HG03108 (cell line): Measurements from ENCODE around the gene MAJIN.
"Not testable (repeated sequence)": the region's sequence is repeated elsewhere in the genome, so short reads cannot be mapped to it uniquely, and the experiment has no call there.

Experiments used
- ATAC-seq: cut with Tn5 transposase; IDR thresholded peaks from one replicate; pipeline ENCODE4 v1.9.1; 2021; ENCODE audit warnings: moderate library complexity; ENCODE audit not compliant: unreplicated experiment

Gene MAJIN, protein sequence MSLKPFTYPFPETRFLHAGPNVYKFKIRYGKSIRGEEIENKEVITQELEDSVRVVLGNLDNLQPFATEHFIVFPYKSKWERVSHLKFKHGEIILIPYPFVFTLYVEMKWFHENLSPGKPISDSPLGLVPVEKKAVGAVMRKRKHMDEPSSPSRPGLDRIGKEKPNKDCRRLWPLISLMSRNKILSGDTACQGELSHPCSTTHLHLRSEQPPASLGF

DNA sequence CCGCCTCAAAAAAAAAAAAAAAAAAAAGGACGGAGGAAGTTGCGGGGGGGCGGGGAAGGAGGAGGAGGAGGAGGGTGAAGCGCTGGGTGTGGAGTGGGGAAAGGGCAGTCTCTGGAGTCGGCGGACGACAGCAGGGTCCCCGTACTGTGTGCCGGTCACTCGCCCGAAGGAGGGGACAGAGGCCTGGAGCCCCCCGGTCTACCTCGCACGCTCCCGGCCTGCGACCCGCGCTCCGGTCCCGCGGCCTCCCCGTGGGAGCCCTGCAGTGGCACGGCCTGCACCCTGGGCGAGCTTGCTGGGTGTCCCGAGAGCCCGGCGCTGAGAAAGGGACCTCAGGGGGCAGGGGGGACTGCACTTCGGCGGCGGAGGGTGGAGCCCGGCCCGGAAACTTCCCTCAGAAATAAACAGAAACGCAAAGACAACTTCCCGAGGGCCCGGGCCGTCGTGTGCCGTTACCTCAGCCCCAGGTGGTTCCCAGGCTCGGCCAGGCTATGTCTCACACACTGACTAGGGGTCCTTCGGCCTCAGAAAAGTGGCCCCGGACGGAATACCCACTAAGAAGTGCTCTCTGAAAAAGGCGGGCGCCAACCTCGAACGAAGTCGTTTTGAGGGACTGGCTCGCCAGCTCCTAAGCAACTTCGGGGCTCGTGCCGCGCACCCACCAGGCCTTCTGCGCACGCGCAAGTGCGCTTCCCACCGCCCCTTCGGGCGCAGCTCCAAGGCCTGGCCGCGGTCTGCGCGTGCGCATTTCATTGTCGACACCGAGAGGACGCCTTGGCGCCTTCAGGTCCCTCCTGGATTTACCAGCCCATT, at the start of gene MAJIN:
TSS of gene MAJIN (minus strand) at position 688 of the 813 bp plus-strand sequence. CDS start 12,703 bp downstream, outside the sequence.
- no peak for ATAC-seq

DNA sequence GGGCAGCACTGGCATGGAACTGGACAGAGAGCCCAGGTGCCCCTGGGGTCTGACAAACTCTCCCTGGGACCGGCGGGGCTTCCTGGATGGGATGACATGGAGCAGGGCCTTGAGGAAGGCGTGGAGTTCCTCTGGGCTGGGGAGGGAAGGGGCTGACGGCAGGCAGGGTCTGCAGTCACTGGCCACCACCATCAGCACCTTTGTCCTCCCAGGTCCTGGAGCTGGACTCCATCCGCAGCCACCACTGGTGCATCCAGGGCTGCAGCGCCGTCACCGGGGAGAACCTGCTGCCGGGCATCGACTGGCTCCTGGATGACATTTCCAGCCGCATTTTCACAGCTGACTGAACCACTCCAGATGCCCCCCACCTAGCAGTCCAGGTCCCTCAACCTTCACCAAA, 49.6 kb upstream of the MAJIN start:
- no peak for ATAC-seq

DNA sequence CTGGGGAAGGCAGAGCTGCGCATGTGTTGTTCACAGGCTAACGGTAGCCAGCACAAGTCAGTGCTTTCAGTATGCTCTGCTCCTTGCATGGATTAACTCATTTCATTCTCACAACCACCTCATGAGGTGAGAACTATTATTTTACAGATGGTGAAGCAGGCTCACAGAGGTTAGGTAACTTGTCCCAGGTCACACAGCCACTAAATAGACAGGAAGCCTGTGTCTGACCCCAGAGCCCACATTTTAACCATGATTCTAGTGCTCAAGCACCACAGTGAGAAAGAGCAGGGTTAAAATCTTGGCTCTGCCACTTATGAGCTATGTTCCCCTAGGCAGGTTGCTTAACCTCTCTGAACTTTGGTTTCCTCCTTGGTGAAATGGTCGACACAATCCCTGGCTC, 49.1 kb upstream of the MAJIN start:
- ATAC-seq = no peak

DNA sequence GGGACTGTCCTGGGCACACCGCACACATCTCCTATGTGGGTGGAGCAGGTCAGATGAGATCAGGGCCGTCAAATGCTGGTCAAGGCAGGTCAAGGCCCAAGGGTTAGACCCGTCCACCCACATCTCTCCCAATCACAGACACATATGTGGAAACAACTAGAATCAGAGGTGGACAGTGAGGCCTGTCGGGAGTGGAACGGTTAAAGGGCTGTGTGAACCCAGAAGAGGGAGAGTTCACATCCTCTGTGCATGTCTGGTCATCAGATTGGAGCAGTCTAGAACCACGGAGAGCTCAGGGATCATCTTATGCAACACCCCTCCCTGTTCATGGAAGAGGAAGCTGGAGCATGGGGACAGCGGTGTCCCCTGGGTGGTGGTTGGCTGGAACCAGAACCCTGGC, 47.9 kb upstream of the MAJIN start:
- no peak for ATAC-seq

DNA sequence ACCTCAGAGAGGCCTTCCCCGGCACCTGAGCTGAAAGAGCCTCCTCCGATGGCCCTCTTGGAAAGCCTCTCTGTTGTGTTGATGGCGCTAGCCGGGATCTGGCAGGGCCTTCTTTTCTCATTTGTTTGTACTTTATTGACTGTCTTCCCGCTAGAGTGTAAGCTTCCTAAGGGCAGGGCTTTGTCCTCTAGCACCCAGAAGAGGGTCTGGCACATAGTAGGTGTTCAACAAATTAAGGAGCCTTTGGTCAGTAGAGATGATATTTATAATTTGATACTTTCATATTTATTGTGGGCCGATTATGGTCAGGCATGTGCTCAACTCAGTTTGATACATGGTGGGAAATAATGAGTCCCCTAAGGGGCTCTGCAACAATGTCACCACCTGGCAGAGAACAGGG, 46.0 kb upstream of the MAJIN start:
- ATAC-seq = no peak

DNA sequence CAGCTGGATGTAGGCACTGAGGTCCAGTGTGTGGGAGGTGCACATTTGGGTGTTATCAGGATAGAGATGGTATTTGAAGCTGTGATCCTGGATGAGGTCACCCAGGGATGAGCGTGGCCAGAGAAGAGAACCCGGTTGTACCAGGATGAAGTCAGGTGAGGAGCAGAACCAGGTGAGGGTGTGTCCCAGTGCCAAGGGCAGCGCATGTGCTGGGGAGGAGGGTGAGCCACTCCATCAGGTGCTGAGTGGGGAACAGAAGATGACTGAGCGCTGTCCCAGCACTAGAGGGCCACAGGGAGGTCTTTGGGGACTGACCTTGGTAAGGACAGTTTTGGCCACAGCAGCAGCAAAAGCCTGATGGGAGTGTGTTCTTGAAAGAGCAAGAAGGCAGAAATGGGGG, 44.8 kb upstream of the MAJIN start:
- no peak for ATAC-seq

DNA sequence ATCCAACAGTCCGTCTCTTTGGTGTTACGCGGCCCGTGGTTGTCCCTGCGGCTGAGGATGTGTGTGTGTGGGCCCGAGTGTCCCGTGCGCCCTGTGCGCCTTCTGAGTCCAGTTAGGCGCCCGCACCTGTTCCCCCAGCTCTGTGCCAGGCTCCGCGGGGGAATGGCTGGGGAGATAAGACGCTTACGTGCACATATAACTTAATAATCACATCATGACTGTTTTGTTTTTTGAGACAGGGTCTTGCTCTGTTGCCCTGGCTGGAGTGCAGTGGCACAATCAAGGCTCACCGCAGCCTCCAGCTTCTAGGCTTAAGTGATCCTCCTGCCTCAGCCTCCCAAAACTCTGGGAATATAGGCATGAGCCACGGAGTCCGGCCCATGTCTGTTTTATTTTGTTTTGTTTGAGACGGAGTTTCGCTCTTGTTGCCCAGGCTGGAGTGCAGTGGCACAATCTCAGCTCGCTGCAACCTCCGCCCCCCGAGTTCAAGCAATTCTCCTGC, 42.9 kb upstream of the MAJIN start:
- peak; percentile 1 for ATAC-seq

DNA sequence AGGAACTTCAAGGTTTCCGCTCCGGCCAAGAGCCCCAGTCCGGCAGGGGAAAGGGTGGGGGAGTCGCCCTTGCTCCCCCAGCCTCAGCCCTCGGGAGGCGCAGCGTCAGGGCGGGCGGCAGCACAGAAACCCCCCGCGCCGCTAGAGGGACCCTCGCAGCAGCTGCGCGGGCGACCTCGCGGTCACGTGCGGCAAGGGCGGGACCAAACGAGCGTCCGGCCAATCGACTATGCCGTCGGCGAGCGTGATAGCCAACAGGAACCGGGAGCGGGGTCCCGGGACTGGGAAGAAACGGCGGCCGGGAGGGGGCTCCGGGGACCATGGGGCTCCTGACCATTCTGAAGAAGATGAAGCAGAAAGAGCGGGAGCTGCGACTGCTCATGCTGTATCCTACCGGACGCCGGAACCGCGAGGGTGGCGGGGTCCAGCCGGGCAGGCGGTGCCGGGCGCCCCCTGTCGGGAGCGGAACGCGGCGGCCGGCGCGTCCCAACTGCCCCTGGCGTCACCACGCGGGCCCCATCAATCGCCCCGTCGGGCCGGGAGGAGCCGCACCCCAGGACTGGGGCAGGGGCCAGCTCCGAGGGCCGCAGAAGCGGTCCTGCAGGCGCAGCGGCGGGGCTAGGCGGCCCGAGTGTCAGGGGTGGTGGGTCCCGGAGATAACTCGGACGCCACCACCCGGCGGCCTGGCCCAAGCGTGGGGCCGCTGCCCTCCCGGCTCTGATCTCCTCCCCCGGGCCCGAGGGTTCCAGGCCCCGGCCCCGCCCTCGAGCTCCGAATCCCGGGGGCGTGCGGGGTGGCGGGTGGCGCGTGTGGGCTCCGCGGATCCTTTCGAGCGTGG, 42.2 kb upstream of the MAJIN start, which contains the start of gene ARL2:
TSS of gene ARL2 (plus strand) at position 273 of the 838 bp plus-strand sequence. CDS start at position 321, 48 bp downstream.
- ATAC-seq = peak; percentile 69

DNA sequence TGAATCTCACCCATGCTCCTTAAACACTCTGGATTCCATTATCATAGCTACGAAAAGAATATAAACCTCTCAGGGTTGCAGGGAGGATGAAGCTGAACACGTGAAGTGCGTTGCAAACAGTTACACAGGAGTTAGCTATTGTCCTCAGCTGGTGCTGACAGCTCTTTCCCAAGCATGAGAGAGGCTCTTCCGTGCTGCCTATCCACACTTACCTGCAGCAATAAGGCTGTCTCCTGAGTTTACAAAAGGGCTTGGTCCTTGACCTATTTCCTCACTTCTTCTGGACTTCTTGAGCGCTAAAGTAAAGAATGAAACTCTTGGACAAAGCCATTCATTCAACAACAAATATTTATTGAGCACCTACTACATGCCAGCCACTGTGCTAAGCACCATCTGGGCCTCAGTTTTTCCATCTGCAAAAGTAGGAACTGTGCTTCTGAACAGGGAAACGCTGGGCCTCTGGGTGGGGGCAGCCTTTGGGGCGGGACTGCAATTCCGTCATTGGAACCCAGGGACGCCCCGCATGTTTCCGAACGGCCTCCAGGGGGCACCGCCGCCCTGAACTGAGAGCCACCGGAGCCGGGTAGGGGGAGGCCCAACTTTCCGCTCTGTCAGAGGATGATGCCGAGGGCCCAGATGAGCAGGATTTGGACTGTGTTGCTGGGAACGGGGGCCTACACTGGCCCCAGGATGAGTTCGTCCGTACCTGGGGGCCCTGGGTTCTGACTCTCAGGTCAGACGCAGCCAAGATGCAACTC, 41.4 kb upstream of the MAJIN start:
- ATAC-seq = peak; percentile 56

DNA sequence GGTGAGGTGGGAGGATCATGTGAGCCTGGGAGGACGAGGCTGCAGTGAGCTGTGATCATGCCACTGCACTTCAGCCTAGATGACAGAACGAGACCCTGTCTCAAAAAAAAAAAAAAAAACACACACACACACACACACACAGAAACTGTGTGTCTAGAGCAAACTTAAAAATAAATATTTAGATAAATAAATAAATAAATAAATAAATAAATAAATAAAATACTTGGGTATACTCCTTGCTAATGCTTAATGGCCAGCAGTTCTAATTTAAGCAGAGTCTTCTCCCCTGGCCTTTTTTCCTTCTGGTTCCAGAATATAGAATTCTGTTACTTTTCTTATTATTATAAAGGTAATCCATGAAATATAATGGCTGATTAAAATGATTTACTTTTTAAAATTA, 37.0 kb upstream of the MAJIN start:
- ATAC-seq = no peak

DNA sequence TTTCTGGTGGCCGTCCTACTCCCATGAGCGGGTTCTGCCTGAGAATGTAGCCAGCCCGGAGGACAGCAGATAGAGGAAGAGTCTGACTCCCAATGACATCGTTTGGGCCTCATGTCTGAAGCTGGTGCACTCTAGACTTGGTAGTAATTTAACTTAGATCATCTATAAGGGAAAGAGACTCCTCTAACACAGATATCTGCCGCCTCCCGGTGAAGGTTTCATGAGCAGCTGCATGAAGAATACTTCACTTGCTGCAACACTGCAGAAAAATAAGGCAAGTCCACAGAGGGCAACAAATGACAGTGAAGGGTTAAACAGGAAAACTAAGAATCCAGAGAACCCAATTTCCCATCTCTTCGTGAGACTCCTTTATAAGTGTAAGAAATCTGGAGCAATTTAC, 36.1 kb upstream of the MAJIN start:
- ATAC-seq = no peak

DNA sequence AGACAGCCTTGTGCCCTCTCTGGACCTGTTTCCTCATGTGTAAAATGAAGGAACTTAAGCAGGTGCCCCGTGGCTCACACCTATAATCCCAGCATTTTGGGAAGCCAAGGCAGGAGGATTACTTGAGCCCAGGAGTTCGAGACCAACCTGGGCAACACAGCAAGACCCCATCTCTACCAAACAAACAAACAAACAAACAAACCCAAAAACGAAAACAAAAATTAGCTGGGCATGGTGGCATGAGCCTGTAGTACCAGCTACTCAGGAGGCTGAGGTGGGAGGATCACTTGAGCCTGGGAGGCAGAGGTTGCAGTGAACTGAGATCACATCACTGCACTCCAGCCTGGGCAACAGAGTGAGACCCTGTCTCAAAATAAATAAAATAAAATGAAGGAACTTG, 32.1 kb upstream of the MAJIN start:
- not testable (repeated sequence) for ATAC-seq

DNA sequence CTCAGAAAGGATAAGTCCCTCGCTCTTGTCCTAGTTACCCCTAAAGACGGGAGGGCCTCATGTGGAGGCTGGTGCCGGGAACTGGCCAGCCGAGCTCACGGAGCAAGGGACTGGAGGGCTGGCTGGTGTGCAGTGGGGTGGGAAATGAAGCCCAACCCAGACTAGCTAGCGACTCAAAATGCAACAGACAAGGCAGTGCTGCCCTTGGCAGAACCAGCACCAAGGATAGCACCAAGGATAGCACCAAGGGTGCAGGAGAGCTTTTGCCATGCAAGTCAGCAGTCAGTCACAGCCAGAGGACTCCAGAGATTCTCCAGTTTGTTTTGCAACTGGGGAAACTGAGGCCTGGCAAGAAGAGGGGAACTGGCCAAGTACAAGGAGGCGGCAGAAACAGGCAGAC, 31.4 kb upstream of the MAJIN start:
- ATAC-seq = no peak

DNA sequence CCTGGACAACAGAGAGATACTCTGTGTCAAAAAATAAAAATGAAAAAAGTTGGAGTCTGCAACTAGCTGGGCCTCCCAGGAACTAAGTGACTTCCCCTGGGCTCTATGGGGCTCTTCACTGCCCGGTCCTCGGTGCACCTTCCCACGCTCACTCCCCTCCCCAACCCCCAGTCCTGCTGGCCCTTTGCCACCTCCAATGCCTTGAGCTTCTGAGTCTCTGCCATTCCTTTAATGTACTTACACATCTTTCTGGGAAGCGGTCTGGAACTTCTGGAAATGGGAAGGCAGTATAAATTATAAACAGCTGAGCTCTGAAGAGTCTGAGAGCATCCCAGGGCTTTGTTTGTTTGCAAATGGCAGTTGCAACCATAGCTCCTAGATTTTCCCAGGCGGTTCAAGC, 30.8 kb upstream of the MAJIN start:
- ATAC-seq = no peak

DNA sequence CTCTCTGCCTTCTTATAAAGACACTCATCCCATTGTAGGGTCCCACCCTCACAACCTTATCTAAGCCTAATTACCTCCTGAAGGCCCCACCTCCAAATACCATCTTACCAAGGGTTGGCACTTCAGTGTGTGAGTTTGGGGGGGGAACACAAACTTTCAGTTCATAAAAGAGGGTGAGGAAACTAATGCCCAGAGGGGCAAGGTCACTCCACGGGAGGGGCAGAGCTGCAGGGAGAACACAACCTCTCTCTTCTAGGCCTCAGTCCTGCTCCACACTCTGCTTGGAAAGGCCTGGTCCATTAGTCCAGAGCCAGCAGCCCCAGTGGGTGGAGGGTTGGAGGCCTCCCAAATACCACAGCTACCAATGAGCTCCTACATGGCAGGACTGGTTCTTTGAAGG, 27.6 kb upstream of the MAJIN start:
- ATAC-seq = no peak

DNA sequence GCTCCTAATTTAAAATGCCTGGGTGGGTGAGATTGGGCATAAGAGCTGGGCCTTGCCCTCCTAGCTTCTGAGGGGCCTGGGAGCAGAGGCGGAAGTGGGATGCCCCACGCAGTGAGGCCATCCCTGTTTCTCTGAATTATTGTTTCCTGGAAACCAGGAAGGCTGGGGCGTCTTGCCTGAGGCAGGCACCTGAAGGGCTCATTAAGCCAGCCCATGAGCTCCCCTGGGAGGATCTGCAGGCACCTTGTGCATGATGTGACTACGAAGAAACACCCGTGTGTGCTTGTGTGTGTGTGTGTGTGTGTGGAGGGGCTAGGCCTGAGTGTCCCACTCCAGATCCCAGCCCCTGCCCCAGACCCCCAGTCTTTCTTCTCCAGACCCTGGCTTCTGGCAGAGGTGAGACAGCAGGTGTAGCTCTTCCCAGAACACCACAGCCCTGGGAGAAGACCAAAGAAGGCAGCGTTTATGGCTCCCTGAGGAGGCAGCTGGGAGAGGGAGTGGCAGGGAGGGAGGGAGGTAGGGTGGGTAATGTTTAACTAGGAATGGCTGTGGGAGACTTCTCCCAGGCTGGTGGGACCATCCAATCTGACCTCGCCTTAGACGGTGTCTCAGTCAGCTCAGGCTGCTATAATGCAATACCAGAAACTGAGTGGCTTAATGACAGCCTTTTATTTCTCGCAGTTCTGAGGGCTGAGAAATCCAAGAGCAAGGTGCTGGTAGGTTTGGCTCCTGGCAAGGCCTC, 27.0 kb upstream of the MAJIN start:
- no peak for ATAC-seq

DNA sequence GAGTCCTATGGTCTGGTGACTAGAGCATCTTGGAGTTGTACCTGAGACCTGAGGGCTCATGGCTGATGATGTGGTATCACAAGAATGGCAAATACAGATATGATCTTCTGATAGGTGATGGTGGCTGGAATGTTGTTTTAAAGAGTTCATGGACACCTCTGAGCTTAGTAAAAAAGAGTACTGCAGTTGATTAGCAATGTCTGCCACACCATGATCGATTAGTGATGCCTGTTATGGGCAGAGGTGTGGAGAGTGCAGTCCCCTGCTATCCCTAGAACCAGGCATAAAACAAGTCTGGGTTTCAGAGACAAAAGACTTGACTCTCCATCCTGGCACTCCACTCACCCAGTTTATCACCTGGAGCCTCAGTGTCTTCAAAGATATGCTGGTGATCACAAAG, 26.2 kb upstream of the MAJIN start:
- no peak for ATAC-seq

DNA sequence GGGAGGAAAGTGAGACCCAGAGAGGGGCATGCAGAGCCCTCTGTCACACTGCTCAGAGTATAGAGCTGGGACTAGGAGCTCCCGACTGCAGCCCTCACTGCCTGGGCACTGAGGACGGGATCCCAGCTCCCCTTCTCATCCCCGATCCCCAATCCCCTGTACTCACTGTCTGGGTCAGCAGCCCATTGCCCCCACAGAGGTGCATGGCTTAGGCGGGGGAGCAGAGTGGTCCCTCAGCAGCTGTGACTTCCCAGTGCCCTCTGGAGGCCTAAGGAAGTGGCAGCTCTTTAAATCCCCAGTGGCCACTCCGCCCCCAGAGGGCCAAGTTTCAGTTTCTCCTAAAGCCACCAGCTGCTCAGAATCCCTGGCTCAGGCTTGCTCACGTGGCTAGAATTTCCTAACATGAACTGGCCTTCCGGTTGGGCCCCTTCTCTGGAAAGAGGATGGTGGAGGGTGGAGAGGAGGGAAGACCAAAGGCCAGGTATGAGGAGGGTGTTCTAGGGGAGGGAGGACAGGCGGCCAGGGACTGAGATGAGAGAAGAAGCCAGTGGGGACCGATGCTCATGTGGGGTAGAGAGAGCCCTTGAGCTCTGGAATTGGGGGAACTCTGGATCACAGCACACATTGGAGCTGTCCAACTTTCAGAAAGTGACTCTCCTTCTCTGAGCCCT, 24.9 kb upstream of the MAJIN start, which contains the start of gene BATF2:
TSS of gene BATF2 (minus strand) at position 262 of the 671 bp plus-strand sequence. CDS start at position 205, 57 bp downstream.
- no peak for ATAC-seq

DNA sequence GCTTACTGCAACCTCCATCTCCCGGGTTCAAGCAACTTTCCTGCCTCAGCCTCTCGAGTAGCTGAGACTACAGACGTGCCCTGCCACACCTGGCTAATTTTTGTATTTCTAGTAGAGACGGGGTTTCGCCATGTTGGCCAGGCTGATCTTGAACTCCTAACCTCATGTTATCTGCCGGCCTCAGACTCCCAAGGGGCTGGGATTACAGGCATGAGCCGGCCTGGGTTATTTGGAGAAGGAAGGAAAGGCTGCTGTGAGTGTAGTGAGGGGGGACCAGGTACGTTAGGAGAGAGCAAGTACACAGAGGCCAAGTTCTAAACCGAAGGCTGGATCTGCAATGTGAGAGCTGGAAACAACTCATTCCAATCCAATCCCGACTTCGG, 24.4 kb upstream of the MAJIN start:
- ATAC-seq = no peak
